NCI-H1105 treated with DMSO at 0.1 percent for 48 hours (cell line): ENCODE measurements around the gene MOB1B.
"Not testable (repeated sequence)": the region's sequence is repeated elsewhere in the genome, so short reads cannot be mapped to it uniquely, and the experiment has no call there.

Experiments used
- DNase-seq: peaks from one replicate; lab custom pipeline; 2025; lab: John Stamatoyannopoulos, UW

The MOB1B gene

DNA sequence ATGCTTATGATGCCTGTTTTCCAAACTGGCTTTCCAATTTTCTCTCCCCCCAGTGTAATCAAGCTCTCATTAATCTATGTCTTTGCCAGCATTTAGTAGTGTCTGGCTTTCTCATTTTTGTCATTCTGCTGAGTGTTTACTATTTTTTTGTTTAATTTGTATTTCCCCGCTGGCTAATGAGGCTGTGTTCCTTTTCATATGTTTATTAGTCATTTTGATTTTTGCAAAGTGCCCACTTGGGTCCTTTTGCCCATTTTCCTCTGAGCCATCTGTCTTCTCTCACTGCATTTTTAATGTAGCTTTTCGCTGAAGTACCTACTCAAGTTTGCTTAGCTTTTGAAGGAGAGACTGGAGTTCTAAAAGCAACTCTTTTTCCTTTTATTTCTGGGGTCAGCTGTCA lies 106.0 kb downstream of the MOB1B start:
- DNase-seq: peak; percentile 35

DNA sequence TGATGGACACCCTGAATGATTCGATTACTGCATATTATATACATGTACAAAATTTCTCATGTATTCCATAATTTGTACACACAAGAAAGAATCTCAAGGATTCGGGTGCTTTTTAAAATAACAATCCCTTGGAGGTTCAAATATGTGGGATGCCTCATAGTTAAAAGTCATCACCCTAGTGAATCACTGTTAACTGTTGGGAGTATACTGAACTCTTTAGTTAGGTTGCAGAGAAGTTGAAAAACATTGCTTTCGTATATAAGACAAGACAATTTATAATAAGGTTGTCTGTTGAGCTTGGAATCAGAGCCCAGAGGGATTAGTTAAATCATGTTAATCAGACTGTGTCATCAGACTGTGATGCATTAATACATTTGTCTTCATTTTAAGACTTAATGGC lies 106.9 kb downstream of the MOB1B start:
- DNase-seq: no peak

DNA sequence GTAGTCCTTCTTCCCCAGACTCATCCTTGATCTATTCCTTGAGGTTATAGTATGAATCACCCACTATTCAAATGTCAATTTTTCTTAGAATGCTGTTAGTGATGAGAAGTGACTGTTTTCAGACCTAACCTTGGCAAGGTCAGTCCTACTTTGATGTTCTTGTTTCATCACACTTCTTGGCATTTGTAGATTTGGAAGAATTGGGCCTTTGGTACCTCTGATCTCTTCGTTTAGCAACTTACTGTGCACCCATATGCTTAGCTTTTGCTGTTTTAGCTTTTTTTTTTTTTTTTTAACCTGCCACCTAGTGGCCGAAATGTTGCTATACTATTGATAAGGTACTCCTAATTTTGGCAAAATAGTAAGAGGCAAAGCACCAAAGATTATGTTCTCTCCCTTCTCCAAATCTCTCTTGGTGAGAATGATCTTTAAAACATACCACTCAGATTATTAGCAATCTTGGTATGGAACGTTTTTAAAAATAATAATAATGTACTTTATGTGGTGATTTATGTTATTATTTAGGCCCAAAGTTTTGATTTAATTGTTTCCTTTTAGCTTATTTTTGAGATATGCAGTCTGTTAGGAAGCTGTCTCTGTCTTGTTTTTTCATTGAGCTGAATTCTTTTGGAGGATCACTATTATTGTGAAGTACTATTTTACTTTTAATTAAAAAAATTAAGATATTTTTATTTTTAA lies 107.9 kb downstream of the MOB1B start:
- peak; percentile 10 for DNase-seq

DNA sequence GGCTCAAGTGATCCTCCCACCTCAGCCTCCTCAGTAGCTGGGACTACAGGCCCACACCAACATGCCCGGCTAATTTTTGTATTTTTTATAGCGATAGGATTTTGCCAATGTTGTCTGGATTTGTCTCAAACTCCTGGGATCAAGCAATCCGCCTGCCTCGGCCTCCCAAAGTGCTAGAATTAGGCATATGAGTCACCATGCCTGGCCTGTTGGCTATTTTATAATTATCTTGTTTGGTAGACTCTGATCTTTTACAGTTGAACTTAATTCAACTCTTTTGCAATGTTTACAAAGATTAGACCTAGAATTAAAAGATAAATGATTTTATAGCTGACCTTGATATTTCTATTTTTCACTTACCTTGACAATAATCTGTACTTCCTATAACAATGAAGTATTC lies 109.3 kb downstream of the MOB1B start:
- DNase-seq: no peak

DNA sequence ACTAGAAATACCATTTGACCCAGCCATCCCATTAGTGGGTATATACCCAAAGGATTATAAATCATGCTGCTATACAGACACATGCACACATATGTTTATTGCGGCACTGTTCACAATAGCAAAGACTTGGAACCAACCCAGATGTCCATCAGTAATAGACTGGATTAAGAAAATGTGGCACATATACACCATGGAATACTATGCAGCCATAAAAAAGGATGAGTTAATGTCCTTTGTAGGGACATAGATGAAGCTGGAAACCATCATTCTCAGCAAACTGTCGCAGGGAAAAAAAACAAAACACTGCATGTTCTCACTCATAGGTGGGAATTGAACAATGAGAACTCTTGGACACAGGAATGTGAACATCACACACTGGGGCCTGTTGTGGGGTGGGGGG lies 115.2 kb downstream of the MOB1B start:
- DNase-seq: not testable (repeated sequence)

DNA sequence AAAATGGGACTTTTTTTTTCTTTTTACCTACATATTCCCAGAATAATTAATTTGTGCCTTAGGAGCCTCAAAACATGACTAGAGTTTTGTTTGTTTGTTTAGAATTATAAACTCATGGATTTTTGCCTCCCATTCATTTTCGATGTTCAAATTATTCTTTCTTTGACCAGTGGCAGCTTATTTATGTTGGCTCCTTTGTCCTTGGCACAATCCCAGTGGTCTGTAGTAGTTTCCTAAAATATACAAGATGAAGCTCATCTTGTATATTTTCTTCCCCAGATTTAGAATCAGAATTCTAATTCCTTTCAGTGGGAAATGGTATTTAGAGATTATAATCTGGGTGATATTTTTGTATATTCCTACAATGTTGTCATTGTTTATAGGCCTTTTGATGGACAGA lies 118.4 kb downstream of the MOB1B start:
- DNase-seq: no peak

DNA sequence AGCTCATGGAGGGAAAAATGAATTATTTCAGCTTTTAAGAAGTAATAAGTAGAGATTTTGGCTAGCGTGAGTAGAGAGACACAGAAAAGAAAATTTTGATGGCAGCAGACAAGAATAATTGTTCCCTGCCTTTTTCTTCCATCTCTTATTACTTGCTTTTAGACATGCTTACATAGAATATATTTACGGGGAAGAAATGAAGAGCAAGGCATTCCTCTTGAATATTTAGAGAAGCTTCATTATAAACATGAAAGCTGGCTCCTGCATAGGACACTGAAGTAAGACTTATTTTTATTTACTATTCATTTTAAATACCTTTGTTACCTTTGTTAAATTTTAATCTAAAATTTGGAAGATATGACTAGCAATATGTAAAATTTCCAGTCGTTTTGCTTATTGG lies 123.5 kb downstream of the MOB1B start:
- no peak for DNase-seq

DNA sequence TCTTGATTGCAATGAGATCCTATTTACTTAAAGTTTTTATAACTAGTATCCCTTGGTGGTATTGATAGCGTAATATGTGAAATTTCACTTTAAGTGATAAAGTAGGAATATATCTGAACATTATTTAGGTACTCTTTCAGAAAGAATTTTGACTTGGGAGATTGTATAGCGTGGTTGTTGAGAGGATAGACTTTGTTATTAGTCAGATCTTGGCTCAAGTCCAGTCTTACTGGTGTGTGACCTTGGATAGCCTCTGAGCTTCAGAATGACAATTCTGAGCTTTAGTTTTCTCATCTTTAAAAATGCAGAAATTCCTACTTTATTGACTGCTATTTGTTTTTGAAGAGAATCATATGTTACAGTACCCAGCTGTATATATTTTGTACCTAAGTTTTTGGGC lies 123.9 kb downstream of the MOB1B start:
- DNase-seq: no peak

DNA sequence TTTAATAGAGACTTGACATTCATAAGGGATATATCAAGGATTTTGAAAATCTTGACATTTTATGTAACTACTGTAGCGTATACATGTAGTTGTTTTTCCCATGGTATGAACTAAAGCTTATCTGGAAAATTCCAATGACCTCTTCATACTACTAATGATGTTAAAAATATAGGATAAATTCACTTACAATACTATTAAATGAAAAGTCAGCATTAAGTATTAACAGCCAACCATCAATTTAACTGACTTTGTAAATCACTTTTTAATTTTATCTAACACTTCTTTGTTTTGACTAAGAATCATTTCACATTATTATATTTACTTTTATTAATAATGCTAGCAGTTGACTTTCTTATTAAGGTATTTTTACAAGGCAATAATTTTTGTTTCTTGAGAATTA lies 125.4 kb downstream of the MOB1B start:
- no peak for DNase-seq

DNA sequence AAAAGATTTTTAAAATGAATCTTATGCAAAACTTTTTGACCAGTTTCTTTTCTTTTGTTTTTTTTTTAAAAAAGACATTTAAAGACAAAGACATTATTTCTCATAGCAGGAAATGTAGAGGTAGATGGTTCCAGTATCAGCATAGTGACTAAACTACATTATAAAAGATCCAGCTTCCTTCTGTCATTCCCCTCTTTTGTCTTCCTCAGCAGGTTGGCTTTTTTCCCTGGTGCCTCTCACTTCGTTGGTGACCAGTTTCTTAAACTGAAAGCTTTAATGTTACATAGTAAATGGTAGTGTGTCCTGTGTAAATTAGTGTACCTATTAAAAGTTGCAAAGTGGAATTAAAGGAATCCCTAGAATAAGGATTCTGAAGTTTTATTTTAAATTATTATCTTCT lies 127.3 kb downstream of the MOB1B start:
- DNase-seq: no peak

DNA sequence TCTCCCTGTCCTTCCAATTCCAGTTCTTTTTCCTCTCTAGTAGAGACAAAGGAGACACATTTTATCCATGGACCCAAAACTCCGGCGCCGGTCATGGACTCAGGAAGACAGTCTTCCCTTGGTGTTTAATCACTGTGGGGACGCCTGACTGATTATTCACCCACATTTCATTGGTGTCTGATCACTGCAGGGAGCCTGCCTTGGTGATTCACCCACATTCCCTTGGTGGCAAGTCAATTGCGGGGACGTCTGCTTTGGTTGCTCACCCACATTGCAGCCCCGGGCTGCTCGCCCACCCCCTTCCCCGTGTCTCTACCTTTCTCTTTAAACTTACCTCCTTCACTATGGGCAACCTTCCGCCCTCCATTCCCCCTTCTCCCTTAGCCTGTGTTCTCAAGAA lies 129.9 kb downstream of the MOB1B start:
- DNase-seq: not testable (repeated sequence)
